ENCODE measurements around the gene LRG1.

Gene LRG1

GRCh38 chr19:4584670-4585460, 45.0 kb upstream of the LRG1 start:
- DNase-seq (ENCODE audit: low read depth), result no peak
- TF ChIP-seq CTCF (IDR thresholded peaks at IDR 0.05; ENCODE audit: control insufficient read depth, insufficient read depth, low read depth, low read length, missing control alignments), result no peak
- peak overlapping the region; percentile 42 for H3K4me3 ChIP-seq (ENCODE audit: control insufficient read depth, low read depth, low read length)

- H3K4me3 ChIP-seq (ENCODE audit: control insufficient read depth, low read depth, low read length), result peak overlapping the region; percentile 42
- no peak for DNase-seq (ENCODE audit: low read depth)
- TF ChIP-seq CTCF (IDR thresholded peaks at IDR 0.05; ENCODE audit: control insufficient read depth, insufficient read depth, low read depth, low read length, missing control alignments), result no peak
Measured at GRCh38 chr19:4583961-4584669, 44.3 kb upstream of the LRG1 start.

GRCh38 chr19:4582980-4583842, 43.4 kb upstream of the LRG1 start:
- no peak for DNase-seq (ENCODE audit: low read depth)
- TF ChIP-seq CTCF (IDR thresholded peaks at IDR 0.05; ENCODE audit: control insufficient read depth, insufficient read depth, low read depth, low read length, missing control alignments), result no peak
- H3K4me3 ChIP-seq (ENCODE audit: control insufficient read depth, low read depth, low read length), result no peak overlapping the region

- H3K4me3 ChIP-seq (ENCODE audit: control insufficient read depth, low read depth, low read length), result no peak overlapping the region
- no peak for TF ChIP-seq CTCF (IDR thresholded peaks at IDR 0.05; ENCODE audit: control insufficient read depth, insufficient read depth, low read depth, low read length, missing control alignments)
- DNase-seq (ENCODE audit: low read depth), result no peak
Measured at GRCh38 chr19:4581666-4582553, 42.1 kb upstream of the LRG1 start.

- no peak for TF ChIP-seq CTCF (IDR thresholded peaks at IDR 0.05; ENCODE audit: control insufficient read depth, insufficient read depth, low read depth, low read length, missing control alignments)
- no peak overlapping the region for H3K4me3 ChIP-seq (ENCODE audit: control insufficient read depth, low read depth, low read length)
- no peak for DNase-seq (ENCODE audit: low read depth)
Measured at GRCh38 chr19:4580961-4581665, 41.3 kb upstream of the LRG1 start.
